Liver (tissue), 9 donors: ENCODE data around the gene ALDOA. TPM values are rescaled to one million over a fixed set of nuclear protein-coding genes. Genes with fewer than 3 reads are reported as not detected.
A peak's percentile ranks its signal among the peaks of the same experiment; 100 is the strongest.

Source experiments
- DNase-seq: peaks from one replicate; pipeline ENCODE4 v3.0.0-alpha.2; 2017; ENCODE audit warnings: low spot score
- H3K27ac ChIP-seq, 2 donors: one replicate each; pipeline ENCODE4 v1.7.0; 2013; ENCODE audit warnings: inconsistent platforms in 2 of 2, low read length in 2 of 2, control low read depth in 1 of 2, low read depth in 1 of 2, mild to moderate bottlenecking in 1 of 2
- H3K27me3 ChIP-seq, 4 donors: one replicate each; pipeline versions ENCODE4 v1.6.1 to v1.7.0; 2013; ENCODE audit warnings: low read length in 3 of 4, inconsistent platforms in 1 of 4, mild to moderate bottlenecking in 1 of 4, moderate library complexity in 1 of 4; ENCODE audit not compliant: control insufficient read depth in 4 of 4, insufficient read depth in 4 of 4
- H3K36me3 ChIP-seq, 4 donors: one replicate each; pipeline versions ENCODE4 v1.6.1 to v1.7.0; 2013; ENCODE audit warnings: low read length in 3 of 4, mild to moderate bottlenecking in 3 of 4, low read depth in 1 of 4, moderate library complexity in 1 of 4; ENCODE audit not compliant: control insufficient read depth in 4 of 4, insufficient read depth in 3 of 4
- H3K4me1 ChIP-seq, 4 donors: one replicate each; pipeline versions ENCODE4 v1.6.1 to v1.7.0; 2013; ENCODE audit warnings: low read length in 3 of 4, mild to moderate bottlenecking in 3 of 4, moderate library complexity in 1 of 4; ENCODE audit not compliant: control insufficient read depth in 4 of 4, insufficient read depth in 4 of 4
- H3K4me3 ChIP-seq, 3 donors: one replicate each; pipeline versions ENCODE4 v1.6.1 to v1.7.0; 2013; ENCODE audit warnings: low read length in 3 of 3, control low read depth in 1 of 3, low read depth in 1 of 3, mild to moderate bottlenecking in 1 of 3
- H3K9ac ChIP-seq, 2 donors: one replicate each; pipeline ENCODE4 v1.7.0; 2013; ENCODE audit warnings: low read length in 2 of 2, mild to moderate bottlenecking in 2 of 2, moderate library complexity in 2 of 2, control low read depth in 1 of 2, low read depth in 1 of 2
- H3K9me3 ChIP-seq, 4 donors: one replicate each; pipeline versions ENCODE4 v1.6.1 to v1.7.0; 2013; ENCODE audit warnings: low read length in 3 of 4; ENCODE audit not compliant: control insufficient read depth in 4 of 4
- EGR1 ChIP-seq, 2 donors: IDR thresholded peaks; 2 replicates each; pipeline ENCODE4 v1.6.1; 2016 to 2018; ENCODE audit warnings: antibody characterized with exemption in 2 of 2, low read depth in 2 of 2
- FOXA1 ChIP-seq: IDR thresholded peaks from 2 replicates; pipeline ENCODE4 v1.6.1; 2016; ENCODE audit warnings: antibody characterized with exemption
- FOXA2 ChIP-seq: IDR thresholded peaks from 2 replicates; pipeline ENCODE4 v1.6.1; 2016; ENCODE audit warnings: antibody characterized with exemption
- GABPA ChIP-seq, 2 donors: IDR thresholded peaks in 1 of 2; conservative IDR thresholded peaks in 1 of 2; 2 replicates each; pipeline ENCODE4 v1.6.1; 2016; ENCODE audit warnings: antibody characterized with exemption in 2 of 2, mild to moderate bottlenecking in 1 of 2, moderate library complexity in 1 of 2
- HNF4G ChIP-seq: IDR thresholded peaks from 2 replicates; pipeline ENCODE4 v1.6.1; 2016; ENCODE audit warnings: antibody characterized with exemption
- JUND ChIP-seq, 2 donors: IDR thresholded peaks; 2 replicates each; pipeline ENCODE4 v1.6.1; 2016; ENCODE audit warnings: antibody characterized with exemption in 2 of 2
- NR2F2 ChIP-seq: IDR thresholded peaks from 2 replicates; pipeline ENCODE4 v1.6.1; 2016; ENCODE audit warnings: antibody characterized with exemption
- RAD21 ChIP-seq, 2 donors: IDR thresholded peaks; 2 replicates each; pipeline ENCODE4 v1.6.1; 2016; ENCODE audit warnings: antibody characterized with exemption in 2 of 2, mild to moderate bottlenecking in 2 of 2
- RXRA ChIP-seq, 2 donors: IDR thresholded peaks; 2 replicates each; pipeline ENCODE4 v1.6.1; 2017 to 2018; ENCODE audit warnings: antibody characterized with exemption in 2 of 2, mild to moderate bottlenecking in 1 of 2
- SP1 ChIP-seq: IDR thresholded peaks from 2 replicates; pipeline ENCODE4 v1.6.1; 2018; ENCODE audit warnings: antibody characterized with exemption, mild to moderate bottlenecking
- WGBS: extraction: QIAGEN DNeasy Blood & Tissue Kit; methylation state at CpG from one replicate; pipeline ENCODE4 v1.1.7; 2013; 5-methylcytosine and 5-hydroxymethylcytosine counted together
- polyA plus RNA-seq, 2 donors: library from polyadenylated mRNA; stranded (reverse) in 1 of 2; unstranded in 1 of 2; fragments of 200-250 nt in 1 of 2; fragments of >200 nt in 1 of 2; fragmentation: Nextera tagmentation in 1 of 2; extraction: Ambion mirVana in 1 of 2; gene quantifications; one replicate each; pipeline versions ENCODE4 v1.2.1 to v1.2.3, GENCODE V29; 2013 to 2015
- total RNA-seq, 2 donors: library from RNA; depleted of rRNA; stranded (reverse); fragments of >200 nt; gene quantifications; one replicate each; pipeline ENCODE4 v1.2.3, GENCODE V29; 2014
- TF ChIP-seq, protein P1 (sequence below): IDR thresholded peaks from 2 replicates; pipeline ENCODE4 v1.6.1; 2016; ENCODE audit warnings: antibody characterized with exemption, mild to moderate bottlenecking
- TF ChIP-seq, protein P2 (sequence below): IDR thresholded peaks from 2 replicates; pipeline ENCODE4 v1.6.1; 2016; ENCODE audit warnings: antibody characterized with exemption
- TF ChIP-seq, protein P3 (sequence below): IDR thresholded peaks from 2 replicates; pipeline ENCODE4 v1.6.1; 2016; ENCODE audit warnings: antibody characterized with exemption
- TF ChIP-seq, protein P4 (sequence below): fragments of 150-350 bp; IDR thresholded peaks from 2 replicates; pipeline ENCODE4 v1.5.1; 2017; ENCODE audit warnings: improper control_type of control experiment, low read depth, low read length; ENCODE audit not compliant: missing input control
- donor health status: healthy.
- donor health status: healthy.
- donor health status: healthy.
- donor health status: healthy.
- donor health status: healthy.

ALDOA gene
- total and polyA plus RNA-seq, 4 donors: 96.8 to 251 (median 121) TPM

DNA sequence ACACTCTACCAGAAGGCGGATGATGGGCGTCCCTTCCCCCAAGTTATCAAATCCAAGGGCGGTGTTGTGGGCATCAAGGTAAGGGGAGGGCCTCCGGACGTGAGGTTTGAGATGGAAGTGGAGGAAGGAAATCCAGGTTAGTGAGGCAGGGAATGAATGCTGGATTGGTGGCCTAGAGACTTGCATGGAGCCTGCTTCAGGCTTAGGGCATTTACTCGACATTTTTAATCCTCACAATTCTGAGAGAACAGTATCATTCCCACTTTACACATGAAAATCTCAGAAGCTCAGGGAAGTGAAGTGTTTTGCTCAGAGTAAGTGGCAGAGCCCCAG lies 2.0 kb downstream of the ALDOA start:
- Histone ChIP-seq H3K27me3 (no peaks in the 10 kb centered on the region), H3K27ac (peak overlapping the region in 1 of 2 donors; percentile 100), H3K36me3 (peaks cover 14 to 38% (median 35%) of the 10 kb centered on the region in 4 donors), H3K4me1 (peaks cover 0 to 34% (median 14%) of the 10 kb centered on the region in 4 donors), H3K9ac (no peak overlapping the region), H3K9me3 (no peaks in the 10 kb centered on the region), H3K4me3 (peak overlapping the region in 1 of 3 donors; percentile 5)
- TF ChIP-seq HNF4G: no peak
- TF ChIP-seq JUND (IDR thresholded peaks at IDR 0.05): no peak
- TF ChIP-seq, protein P1, sequence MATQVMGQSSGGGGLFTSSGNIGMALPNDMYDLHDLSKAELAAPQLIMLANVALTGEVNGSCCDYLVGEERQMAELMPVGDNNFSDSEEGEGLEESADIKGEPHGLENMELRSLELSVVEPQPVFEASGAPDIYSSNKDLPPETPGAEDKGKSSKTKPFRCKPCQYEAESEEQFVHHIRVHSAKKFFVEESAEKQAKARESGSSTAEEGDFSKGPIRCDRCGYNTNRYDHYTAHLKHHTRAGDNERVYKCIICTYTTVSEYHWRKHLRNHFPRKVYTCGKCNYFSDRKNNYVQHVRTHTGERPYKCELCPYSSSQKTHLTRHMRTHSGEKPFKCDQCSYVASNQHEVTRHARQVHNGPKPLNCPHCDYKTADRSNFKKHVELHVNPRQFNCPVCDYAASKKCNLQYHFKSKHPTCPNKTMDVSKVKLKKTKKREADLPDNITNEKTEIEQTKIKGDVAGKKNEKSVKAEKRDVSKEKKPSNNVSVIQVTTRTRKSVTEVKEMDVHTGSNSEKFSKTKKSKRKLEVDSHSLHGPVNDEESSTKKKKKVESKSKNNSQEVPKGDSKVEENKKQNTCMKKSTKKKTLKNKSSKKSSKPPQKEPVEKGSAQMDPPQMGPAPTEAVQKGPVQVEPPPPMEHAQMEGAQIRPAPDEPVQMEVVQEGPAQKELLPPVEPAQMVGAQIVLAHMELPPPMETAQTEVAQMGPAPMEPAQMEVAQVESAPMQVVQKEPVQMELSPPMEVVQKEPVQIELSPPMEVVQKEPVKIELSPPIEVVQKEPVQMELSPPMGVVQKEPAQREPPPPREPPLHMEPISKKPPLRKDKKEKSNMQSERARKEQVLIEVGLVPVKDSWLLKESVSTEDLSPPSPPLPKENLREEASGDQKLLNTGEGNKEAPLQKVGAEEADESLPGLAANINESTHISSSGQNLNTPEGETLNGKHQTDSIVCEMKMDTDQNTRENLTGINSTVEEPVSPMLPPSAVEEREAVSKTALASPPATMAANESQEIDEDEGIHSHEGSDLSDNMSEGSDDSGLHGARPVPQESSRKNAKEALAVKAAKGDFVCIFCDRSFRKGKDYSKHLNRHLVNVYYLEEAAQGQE: no peak
- no peak for TF ChIP-seq FOXA2
- TF ChIP-seq FOXA1: no peak
- TF ChIP-seq, protein P2, sequence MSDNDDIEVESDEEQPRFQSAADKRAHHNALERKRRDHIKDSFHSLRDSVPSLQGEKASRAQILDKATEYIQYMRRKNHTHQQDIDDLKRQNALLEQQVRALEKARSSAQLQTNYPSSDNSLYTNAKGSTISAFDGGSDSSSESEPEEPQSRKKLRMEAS: no peak
- no peak for TF ChIP-seq SP1
- no peak for TF ChIP-seq RAD21 (IDR thresholded peaks at IDR 0.05)
- no peak for DNase-seq
- WGBS: 88% methylated on average over 6 of the region's 6 CpGs

DNA sequence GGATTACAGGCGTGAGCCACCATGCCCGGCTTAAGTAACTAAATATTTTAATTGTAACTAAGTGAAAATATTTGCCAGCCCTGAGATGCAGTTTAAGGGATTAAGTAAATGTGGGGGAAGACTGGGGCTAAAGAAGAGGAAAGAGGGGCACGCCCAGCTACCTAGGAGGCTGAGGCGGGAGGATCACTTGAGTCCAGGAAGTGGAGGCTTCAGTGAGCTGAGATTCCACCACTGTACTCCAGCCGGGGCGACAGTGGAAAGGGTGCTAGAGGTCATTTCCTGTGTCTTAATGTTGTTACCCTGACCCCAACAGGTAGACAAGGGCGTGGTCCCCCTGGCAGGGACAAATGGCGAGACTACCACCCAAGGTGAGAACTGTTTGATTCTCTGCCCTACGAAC lies 2.8 kb downstream of the ALDOA start:
- TF ChIP-seq, protein P3, sequence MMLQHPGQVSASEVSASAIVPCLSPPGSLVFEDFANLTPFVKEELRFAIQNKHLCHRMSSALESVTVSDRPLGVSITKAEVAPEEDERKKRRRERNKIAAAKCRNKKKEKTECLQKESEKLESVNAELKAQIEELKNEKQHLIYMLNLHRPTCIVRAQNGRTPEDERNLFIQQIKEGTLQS: no peak
- TF ChIP-seq NR2F2: no peak
- TF ChIP-seq, protein P2: no peak
- TF ChIP-seq EGR1 (IDR thresholded peaks at IDR 0.05; ENCODE audit: low read depth in 2 of 2): no peak
- no peak for TF ChIP-seq SP1
- TF ChIP-seq, protein P4, sequence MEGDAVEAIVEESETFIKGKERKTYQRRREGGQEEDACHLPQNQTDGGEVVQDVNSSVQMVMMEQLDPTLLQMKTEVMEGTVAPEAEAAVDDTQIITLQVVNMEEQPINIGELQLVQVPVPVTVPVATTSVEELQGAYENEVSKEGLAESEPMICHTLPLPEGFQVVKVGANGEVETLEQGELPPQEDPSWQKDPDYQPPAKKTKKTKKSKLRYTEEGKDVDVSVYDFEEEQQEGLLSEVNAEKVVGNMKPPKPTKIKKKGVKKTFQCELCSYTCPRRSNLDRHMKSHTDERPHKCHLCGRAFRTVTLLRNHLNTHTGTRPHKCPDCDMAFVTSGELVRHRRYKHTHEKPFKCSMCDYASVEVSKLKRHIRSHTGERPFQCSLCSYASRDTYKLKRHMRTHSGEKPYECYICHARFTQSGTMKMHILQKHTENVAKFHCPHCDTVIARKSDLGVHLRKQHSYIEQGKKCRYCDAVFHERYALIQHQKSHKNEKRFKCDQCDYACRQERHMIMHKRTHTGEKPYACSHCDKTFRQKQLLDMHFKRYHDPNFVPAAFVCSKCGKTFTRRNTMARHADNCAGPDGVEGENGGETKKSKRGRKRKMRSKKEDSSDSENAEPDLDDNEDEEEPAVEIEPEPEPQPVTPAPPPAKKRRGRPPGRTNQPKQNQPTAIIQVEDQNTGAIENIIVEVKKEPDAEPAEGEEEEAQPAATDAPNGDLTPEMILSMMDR: no peak
- no peak for TF ChIP-seq HNF4G
- TF ChIP-seq GABPA (IDR thresholded peaks at IDR 0.05 in 1 of 2, conservative IDR thresholded peaks at IDR 0.05 in 1 of 2): no peak
- no peak for TF ChIP-seq RXRA (IDR thresholded peaks at IDR 0.05)
- no peak for TF ChIP-seq FOXA2

More for the DNA sequence above, 2.8 kb downstream of the ALDOA start:
- H3K4me1 ChIP-seq: peaks cover 0 to 34% (median 13%) of the 10 kb centered on the region in 4 donors
- no peak for DNase-seq
- no peak overlapping the region for H3K4me3 ChIP-seq
- WGBS: 85% methylated on average over 9 of the region's 9 CpGs
- H3K27me3 ChIP-seq: no peaks in the 10 kb centered on the region
- no peak overlapping the region for H3K27ac ChIP-seq
- H3K9me3 ChIP-seq: no peaks in the 10 kb centered on the region
- H3K36me3 ChIP-seq: peaks cover 14 to 38% (median 35%) of the 10 kb centered on the region in 4 donors
- H3K9ac ChIP-seq: no peak overlapping the region
